ENCODE results near the gene VIPR2.
"Not testable (repeated sequence)": the region's sequence is repeated elsewhere in the genome, so short reads cannot be mapped to it uniquely, and the experiment has no call there.

The VIPR2 gene

DNA sequence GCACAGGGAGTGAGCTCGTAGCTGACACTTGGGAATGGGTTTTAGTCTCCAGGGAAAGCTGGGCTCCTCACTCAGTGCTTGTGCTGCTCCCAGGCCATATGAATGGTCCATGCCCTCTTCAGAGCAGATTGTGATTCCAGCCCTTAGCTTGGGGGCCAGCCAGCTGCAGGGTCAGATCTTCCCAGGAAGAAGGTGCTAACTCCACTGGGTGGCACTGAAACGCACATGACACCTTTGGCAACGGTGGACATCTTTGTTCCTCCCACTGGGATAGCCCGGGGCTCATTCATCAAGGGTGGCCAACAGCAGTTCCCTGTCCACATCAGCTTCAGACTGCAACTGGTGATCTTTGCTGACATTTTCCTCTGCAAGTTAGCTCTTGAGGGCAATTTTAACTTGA is 159.1 kb downstream of the VIPR2 start:
- no peak overlapping the region for H3K4me3 ChIP-seq (ENCODE audit: low read depth, low read length)
- TF ChIP-seq, protein P1, sequence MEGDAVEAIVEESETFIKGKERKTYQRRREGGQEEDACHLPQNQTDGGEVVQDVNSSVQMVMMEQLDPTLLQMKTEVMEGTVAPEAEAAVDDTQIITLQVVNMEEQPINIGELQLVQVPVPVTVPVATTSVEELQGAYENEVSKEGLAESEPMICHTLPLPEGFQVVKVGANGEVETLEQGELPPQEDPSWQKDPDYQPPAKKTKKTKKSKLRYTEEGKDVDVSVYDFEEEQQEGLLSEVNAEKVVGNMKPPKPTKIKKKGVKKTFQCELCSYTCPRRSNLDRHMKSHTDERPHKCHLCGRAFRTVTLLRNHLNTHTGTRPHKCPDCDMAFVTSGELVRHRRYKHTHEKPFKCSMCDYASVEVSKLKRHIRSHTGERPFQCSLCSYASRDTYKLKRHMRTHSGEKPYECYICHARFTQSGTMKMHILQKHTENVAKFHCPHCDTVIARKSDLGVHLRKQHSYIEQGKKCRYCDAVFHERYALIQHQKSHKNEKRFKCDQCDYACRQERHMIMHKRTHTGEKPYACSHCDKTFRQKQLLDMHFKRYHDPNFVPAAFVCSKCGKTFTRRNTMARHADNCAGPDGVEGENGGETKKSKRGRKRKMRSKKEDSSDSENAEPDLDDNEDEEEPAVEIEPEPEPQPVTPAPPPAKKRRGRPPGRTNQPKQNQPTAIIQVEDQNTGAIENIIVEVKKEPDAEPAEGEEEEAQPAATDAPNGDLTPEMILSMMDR (IDR thresholded peaks at IDR 0.05; ENCODE audit: control insufficient read depth, extremely low read depth, insufficient read depth), result no peak
- DNase-seq (ENCODE audit: low read depth), result no peak

DNA sequence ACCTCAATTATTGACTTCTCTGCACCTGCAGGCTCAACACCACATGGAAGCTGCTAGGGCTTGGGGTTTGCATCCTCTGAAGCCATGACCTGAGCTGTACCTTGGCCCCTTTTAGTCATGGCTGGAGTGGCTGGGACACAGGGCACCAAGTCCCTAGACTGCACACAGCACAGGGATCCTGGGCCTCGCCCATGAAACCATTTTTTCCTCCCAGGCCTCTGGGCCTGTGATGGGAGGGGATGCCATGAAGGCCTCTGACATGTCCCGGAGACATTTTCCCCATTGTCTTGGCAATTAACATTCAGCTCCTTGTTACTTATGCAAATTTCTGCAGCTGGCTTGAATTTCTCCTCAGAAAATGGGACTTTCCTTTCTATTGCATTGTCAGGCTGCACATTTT is 160.7 kb downstream of the VIPR2 start:
- DNase-seq (ENCODE audit: low read depth), result not testable (repeated sequence)

DNA sequence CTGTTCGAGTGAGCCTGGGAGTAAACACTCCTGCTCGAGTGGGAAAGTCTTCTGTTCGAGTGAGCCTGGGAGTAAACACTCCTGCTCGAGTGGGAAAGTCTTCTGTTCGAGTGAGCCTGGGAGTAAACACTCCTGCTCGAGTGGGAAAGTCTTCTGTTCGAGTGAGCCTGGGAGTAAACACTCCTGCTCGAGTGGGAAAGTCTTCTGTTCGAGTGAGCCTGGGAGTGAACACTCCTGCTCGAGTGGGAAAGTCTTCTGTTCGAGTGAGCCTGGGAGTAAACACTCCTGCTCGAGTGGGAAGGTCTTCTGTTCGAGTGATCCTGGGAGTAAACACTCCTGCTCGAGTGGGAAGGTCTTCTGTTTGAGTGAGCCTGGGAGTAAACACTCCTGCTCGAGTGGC is 162.6 kb downstream of the VIPR2 start:
- not testable (repeated sequence) for DNase-seq (ENCODE audit: low read depth); H3K4me3 ChIP-seq (ENCODE audit: low read depth, low read length)

More for the DNA sequence above, 160.7 kb downstream of the VIPR2 start:
- H3K4me3 ChIP-seq (ENCODE audit: low read depth, low read length), result not testable (repeated sequence)

DNA sequence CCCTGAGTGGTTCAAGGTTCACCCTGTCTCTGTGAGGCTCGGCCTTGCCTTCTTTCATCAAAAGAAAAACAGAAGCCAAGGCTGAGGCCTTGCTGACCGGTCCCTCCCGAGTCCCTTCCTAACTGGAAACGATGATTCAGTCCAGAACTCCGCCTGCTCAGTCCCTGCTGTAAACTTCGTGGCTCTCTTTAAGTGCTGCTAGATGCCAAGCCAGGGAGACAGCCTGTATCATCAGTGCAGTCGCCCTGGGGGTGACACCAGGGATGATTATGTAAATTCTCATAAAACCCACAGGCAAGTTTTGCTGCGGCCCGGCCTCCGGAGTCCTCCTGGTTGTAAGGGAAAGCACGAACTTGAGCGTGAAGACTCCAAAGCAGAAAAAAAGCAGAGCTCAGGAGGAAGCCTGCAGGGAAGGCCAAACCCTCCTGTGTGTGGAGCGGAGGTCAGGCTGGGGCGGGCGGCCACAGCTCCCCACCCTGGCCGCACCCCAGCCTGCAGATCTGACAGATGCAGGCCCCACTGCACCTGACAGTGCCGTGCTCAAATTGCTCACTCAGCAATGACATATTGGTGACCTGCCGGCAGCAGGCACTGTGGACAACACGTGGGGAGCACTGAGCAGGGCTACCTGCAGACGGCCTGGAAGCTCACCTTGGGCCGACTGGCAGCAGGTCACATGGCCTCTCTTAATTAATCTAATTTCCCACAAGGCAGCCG is 164.9 kb downstream of the VIPR2 start:
- TF ChIP-seq, protein P1 (IDR thresholded peaks at IDR 0.05; ENCODE audit: control insufficient read depth, extremely low read depth, insufficient read depth), result no peak
- H3K4me3 ChIP-seq (ENCODE audit: low read depth, low read length), result no peak overlapping the region
- DNase-seq (ENCODE audit: low read depth), result no peak

DNA sequence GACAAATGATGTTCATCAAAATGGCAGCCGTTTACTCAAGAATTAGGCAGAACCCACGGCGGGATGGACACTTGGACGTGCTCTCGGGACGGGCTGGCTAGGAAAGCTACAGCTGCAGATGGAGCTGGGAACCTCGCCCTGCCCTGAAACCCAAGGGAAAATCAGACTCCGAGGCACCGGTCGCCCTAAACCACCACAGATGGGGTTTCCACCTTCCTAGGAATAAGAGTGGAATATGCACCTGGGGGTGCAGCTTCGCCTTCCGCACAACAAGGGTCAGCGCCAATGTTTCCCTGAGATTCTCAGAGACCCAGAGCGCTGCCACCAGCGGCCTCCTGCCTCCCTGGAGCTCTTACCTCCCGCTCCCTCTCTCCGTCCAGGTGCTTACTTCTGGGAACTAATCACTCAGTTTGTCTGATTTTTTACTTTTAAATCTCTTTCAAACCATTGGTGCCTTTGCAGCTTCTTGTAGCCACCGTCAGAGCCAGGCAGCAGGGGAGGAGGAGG is 165.6 kb downstream of the VIPR2 start:
- H3K4me3 ChIP-seq (ENCODE audit: low read depth, low read length), result no peak overlapping the region
- DNase-seq (ENCODE audit: low read depth), result no peak
- TF ChIP-seq, protein P1 (IDR thresholded peaks at IDR 0.05; ENCODE audit: control insufficient read depth, extremely low read depth, insufficient read depth), result no peak
